ENCODE results near the gene ELMO2. TPM values are rescaled to one million over a fixed set of nuclear protein-coding genes. Genes with fewer than 3 reads are reported as not detected.
A peak's percentile ranks its signal among the peaks of the same experiment; 100 is the strongest.

Gene ELMO2
- total RNA-seq, 1 experiment from 2014 or later, result 38.5 TPM

DNA sequence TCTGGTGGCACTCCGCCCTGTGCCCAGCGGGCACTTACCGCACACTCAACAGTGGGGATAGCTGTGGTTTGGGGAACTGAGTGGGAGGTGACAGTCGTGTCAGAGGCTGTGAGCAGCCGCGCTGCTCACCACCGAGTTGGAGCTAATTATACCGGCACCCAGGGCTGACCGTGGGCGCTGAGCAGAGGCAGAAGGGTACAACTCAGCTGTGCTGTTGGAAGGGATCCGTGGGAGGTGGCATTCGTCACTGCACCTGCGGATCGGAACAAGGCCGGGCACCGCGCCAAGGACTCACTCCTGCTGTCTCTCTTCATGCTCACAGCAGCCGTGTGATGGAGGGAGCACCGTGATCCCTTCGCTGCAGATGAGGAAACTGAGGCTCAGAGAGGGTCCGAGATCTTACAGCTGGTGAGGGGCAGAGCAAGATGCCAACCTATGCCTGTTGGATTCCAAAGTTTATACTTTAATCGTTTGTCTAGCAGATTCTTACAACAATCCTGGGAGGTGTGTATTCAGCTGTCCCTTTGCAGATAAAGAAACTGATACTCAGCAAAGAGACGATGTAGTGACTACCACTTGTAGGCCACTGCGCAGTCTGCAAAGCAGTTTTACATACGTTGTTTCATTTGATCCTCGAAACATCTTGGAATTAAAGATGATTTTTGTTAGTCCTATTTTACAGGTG lies 713 bp upstream of the ELMO2 start:
- H3K9me3 ChIP-seq (ENCODE audit: low read depth, low read length, poor library complexity, severe bottlenecking), result no peaks in the 10 kb centered on the region
- no peaks in the 10 kb centered on the region for H3K36me3 ChIP-seq (ENCODE audit: insufficient read depth, low read length, poor library complexity, severe bottlenecking)
- no peaks in the 10 kb centered on the region for H3K27me3 ChIP-seq (replicated peaks; ENCODE audit: insufficient read depth, low read depth, low read length, poor library complexity)
- POLR2A ChIA-PET (ENCODE audit: low non-redundant PET), result interaction anchor here (0.6 kb wide), 1 partner anchor 392 kb away, joined by 4 read pairs; no protein-coding TSS in a partner anchor
- H3K27ac ChIP-seq (ENCODE audit: low read depth, low read length, poor library complexity, severe bottlenecking), result no peak overlapping the region
- TF ChIP-seq, protein P1, sequence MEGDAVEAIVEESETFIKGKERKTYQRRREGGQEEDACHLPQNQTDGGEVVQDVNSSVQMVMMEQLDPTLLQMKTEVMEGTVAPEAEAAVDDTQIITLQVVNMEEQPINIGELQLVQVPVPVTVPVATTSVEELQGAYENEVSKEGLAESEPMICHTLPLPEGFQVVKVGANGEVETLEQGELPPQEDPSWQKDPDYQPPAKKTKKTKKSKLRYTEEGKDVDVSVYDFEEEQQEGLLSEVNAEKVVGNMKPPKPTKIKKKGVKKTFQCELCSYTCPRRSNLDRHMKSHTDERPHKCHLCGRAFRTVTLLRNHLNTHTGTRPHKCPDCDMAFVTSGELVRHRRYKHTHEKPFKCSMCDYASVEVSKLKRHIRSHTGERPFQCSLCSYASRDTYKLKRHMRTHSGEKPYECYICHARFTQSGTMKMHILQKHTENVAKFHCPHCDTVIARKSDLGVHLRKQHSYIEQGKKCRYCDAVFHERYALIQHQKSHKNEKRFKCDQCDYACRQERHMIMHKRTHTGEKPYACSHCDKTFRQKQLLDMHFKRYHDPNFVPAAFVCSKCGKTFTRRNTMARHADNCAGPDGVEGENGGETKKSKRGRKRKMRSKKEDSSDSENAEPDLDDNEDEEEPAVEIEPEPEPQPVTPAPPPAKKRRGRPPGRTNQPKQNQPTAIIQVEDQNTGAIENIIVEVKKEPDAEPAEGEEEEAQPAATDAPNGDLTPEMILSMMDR (conservative IDR thresholded peaks at IDR 0.05; ENCODE audit: low read depth, low read length), result no peak
- no peak for TF ChIP-seq EZH2 (IDR thresholded peaks at IDR 0.05; ENCODE audit: borderline replicate concordance, low read depth, low read length, poor library complexity, severe bottlenecking)
- CTCF ChIA-PET, result no interaction called here
- no peak for DNase-seq (ENCODE audit: low spot score)
- H3K4me3 ChIP-seq (ENCODE audit: low read depth, low read length, poor library complexity, severe bottlenecking), result peak overlapping the region; percentile 91
- intact Hi-C loops (cut with micrococcal nuclease; ENCODE audit: unreplicated experiment), result no loop called here
- no TSS peak for BruUV-seq (replicated peaks)
- H3K4me1 ChIP-seq (ENCODE audit: insufficient read depth, low read length, poor library complexity, severe bottlenecking), result peaks cover 6% of the 10 kb centered on the region

DNA sequence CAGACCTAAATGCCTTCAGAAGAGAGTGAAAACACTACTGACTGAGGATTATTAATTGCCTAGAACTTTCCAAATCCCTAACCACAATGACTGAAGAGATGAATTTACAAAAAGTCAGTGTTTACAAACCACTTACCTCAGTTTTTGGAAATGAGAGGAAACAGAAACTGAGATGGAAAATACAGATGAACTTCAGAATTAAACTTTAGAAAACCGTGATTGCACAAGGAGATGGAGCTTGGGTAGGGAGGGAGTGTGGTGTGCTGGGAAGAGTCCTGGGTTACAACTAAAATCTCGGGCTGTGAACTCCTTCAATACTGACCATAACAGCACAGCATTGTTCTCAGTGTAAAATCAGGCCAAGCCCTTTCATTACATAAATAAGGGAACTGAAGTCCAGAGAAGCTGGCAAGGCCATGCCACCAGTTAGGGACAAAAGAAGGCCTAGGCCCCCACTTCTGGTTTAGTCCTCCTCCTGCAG lies 4.0 kb downstream of the ELMO2 start:
- DNase-seq (ENCODE audit: low spot score), result no peak
- CTCF ChIA-PET, result interaction anchor here (0.5 kb wide), 1 partner anchor 813 kb away, joined by 4 read pairs; no protein-coding TSS in a partner anchor

GRCh38 chr20:46401478-46401860 lies 4.9 kb downstream of the ELMO2 start:
- intact Hi-C loops (cut with micrococcal nuclease; ENCODE audit: unreplicated experiment), result no loop called here
- Histone ChIP-seq H3K9me3 (ENCODE audit: low read depth, low read length, poor library complexity, severe bottlenecking) (no peaks in the 10 kb centered on the region), H3K27me3 (replicated peaks; ENCODE audit: insufficient read depth, low read depth, low read length, poor library complexity) (no peaks in the 10 kb centered on the region), H3K36me3 (ENCODE audit: insufficient read depth, low read length, poor library complexity, severe bottlenecking) (no peaks in the 10 kb centered on the region), H3K27ac (ENCODE audit: low read depth, low read length, poor library complexity, severe bottlenecking) (no peak overlapping the region), H3K4me3 (ENCODE audit: low read depth, low read length, poor library complexity, severe bottlenecking) (no peak overlapping the region), H3K4me1 (ENCODE audit: insufficient read depth, low read length, poor library complexity, severe bottlenecking) (peaks cover 18% of the 10 kb centered on the region)
- no TSS peak for BruUV-seq (replicated peaks)
- no peak for DNase-seq (ENCODE audit: low spot score)
- TF ChIP-seq, protein P1 (conservative IDR thresholded peaks at IDR 0.05; ENCODE audit: low read depth, low read length), result no peak
- TF ChIP-seq EZH2 (IDR thresholded peaks at IDR 0.05; ENCODE audit: borderline replicate concordance, low read depth, low read length, poor library complexity, severe bottlenecking), result no peak
- ChIA-PET CTCF (no interaction called here), POLR2A (ENCODE audit: low non-redundant PET) (no interaction called here)

More for the DNA sequence above, 4.0 kb downstream of the ELMO2 start:
- H3K4me1 ChIP-seq (ENCODE audit: insufficient read depth, low read length, poor library complexity, severe bottlenecking), result peaks cover 18% of the 10 kb centered on the region
- TF ChIP-seq EZH2 (IDR thresholded peaks at IDR 0.05; ENCODE audit: borderline replicate concordance, low read depth, low read length, poor library complexity, severe bottlenecking), result no peak
- TF ChIP-seq, protein P1 (conservative IDR thresholded peaks at IDR 0.05; ENCODE audit: low read depth, low read length), result no peak
- H3K27me3 ChIP-seq (replicated peaks; ENCODE audit: insufficient read depth, low read depth, low read length, poor library complexity), result no peaks in the 10 kb centered on the region
- intact Hi-C loops (cut with micrococcal nuclease; ENCODE audit: unreplicated experiment), result no loop called here
- no TSS peak for BruUV-seq (replicated peaks)
- H3K9me3 ChIP-seq (ENCODE audit: low read depth, low read length, poor library complexity, severe bottlenecking), result no peaks in the 10 kb centered on the region
- H3K36me3 ChIP-seq (ENCODE audit: insufficient read depth, low read length, poor library complexity, severe bottlenecking), result no peaks in the 10 kb centered on the region
- no peak overlapping the region for H3K27ac ChIP-seq (ENCODE audit: low read depth, low read length, poor library complexity, severe bottlenecking)
- POLR2A ChIA-PET (ENCODE audit: low non-redundant PET), result no interaction called here
- no peak overlapping the region for H3K4me3 ChIP-seq (ENCODE audit: low read depth, low read length, poor library complexity, severe bottlenecking)

Measured in A673 (cell line).